Islet of Langerhans (tissue), 1 donor: ENCODE results near the gene NCOA1.

Experiments used
- FAIRE-seq: peaks from one replicate; lab custom pipeline; 2011; peaks lifted over from hg19 to GRCh38; lab: Jason Lieb, UNC

The NCOA1 gene

DNA sequence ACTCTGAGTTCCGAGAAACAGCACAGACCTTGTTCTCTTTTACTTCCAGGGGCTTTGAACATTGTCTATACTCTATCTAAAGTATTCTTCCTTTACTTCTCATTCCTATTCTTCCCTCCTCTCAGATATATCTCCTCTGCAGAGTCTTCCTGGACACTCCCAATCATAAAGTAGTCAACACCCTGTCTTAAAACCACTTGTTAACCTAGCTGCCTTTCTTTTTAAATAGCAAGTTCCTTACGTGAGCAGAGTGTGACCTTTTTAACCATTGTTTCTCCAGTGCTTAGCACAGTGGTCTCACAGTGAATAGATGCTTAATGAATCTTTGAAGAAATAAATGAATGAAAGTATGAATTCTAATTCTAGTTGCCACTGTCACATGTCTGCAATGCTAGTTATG is 254.8 kb downstream of the NCOA1 start:
- FAIRE-seq = no peak

DNA sequence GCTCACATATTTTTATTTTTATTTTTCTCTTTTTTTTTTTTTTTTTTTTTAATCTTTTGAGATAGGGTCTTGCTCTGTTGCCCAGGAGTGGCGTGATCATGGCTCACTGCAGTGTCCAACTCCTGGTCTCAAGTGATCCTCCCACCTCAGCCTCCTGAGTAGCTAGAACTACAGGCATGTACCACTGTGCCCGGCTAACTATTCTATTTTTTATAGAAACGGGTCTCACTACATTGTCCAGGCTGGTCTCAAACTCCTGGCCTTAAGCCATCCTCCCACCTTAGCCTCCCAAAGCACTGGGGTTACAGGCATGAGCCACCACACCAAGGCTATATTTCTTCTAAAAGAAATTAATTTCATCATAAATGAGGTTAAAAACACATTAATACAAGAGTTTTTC is 256.2 kb downstream of the NCOA1 start:
- FAIRE-seq = no peak

DNA sequence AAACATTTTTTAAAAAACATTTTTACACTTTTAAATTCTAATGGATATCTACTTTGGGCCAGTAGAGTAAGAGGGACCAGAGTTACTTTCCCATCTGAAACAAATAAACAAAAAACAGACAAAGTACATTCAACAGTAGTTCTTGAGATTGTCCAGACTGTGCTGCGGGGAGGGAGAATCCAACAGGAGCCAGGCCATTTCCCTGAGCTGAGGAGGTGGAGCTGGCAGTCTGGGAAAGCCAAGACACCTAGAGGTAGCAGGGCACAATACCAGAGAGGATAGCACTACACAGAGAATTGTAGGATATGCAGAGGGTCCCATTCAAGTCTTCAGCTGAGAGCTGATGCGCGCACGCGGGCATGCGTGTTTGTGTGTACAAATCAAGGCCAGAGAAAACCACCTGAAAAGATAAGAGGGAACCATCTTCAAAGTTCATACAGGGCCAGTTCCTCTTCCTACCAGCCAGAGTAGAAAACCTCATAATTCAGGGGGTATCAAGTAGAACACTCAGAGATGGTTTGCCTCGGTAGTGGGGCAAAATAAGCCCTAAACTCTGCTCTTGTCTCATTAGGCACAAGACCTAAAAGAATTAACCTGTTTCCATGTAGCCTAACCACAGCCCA is 258.1 kb downstream of the NCOA1 start:
- FAIRE-seq = no peak

DNA sequence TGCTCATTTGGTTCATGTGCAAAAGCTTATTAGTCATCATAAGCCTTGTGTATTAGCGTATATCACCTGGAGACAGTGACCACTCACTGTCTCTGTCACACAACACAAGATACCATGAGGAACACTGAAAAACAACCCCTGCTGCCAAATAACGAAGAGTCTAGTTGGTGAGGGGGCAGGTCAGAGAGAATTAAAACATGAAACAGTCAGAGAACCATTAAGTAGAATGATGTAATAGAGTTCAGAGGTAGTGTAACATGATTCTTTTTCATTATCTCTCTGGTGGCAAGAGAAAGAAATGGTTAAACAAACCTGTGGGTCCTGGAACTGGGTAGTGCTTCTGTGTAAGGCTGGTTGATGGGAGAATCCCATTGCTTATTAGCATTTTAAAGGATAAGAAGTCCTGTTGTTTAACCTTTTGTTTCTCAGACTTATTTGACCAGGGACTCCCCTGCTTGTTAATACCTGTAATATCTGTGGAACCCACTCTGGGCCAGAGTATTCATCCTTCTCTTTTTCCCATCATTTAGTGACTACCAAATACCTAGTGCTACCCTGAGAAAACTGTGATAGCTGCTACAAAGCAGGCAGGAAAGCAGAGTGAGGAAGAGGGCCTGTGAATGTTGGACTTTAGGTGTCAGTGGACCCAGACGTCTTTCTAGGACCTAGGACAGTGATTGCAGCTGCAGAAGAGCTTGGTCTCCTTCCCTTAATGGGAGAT is 264.1 kb downstream of the NCOA1 start:
- no peak for FAIRE-seq

DNA sequence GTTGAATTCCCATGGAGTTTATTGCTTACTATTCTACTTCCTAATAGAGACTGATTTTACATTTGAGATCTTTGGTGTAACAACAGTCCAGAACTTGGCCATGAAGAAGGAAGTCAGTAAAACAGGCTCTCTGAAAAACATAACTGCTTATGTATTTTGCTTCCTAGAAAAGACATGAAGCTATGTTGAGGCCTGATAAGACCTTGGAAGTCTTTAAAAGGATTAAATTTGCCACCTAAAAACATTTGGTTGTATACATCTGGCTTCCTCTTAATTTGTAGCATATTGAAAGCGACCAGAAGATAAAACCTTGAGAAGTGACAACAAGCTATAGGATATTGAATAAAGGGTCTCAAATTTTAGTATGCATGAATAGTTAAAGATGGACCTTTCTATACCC is 265.7 kb downstream of the NCOA1 start:
- peak; percentile 9 for FAIRE-seq

DNA sequence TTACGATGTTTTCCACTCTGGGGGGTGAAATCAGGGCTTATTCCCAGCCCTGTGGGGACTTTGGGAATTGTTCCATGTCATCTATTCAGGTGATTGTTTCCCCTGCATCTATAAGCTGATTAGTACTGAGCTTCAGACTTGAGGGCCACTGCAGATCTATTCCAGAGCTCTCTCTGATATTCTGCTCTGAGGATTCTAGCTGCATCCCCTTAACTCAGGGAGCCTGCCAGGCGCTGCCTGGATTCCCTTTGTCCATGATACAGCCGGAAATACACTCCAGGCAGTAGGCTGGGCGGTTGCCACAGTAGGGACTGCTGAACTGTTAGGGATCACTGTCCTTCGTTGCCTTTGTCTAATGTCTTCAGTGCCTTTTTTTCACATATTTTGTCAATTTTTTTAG is 270.8 kb downstream of the NCOA1 start:
- no peak for FAIRE-seq

DNA sequence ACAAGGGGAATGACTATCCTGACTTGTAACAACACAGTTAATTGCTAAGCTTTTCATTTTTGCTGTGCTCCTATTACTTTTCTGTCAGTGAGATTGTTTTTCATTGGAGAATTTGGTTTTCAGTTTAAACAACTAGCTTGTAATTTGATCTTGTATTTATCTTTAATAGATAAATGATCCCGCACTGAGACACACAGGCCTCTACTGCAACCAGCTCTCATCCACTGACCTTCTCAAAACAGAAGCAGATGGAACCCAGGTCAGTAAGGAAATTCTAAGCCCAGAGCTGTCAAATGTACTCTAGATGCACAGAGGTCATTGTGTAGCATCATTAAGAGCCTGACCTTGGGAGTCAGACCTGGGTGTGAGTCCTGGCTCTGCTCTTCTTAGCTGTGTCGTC is 271.5 kb downstream of the NCOA1 start:
- FAIRE-seq = no peak

DNA sequence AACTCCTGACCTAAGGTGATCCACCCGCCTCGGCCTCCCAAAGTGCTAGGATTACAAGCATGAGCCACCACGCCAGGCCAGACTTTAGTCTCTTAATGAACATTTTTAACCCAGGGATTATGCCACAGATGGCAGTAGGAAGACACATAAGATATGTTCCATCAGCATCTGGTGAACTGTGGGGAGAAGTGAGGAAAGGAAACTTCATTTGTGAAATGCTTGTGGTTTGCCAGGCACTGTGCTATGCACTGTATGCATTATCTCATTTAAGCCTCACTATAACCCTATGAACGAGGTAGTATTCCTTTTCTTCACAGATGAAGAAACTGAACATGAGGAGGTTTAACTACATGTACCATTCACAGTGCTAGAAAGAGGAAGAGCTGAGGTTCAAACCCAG is 272.8 kb downstream of the NCOA1 start:
- FAIRE-seq = no peak

DNA sequence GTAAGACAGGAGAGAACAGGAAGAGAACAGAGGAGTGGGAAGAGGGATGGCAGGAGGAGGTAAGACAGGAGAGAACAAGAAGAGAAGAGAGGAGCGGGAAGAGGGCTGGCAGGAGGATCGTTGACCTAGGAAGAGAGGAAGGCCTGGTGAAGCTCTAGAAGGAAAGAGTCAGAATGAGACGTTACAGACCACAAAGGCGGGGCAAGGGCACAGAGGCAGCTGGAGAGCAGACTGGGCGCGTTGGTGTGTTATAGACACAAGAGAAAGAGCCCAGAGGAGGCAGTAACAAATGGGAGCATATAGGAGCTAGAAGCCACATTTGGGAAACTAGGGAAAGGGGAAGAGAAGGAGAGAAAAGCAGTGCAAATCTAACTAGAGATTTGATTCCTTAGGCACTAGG is 275.6 kb downstream of the NCOA1 start:
- no peak for FAIRE-seq

DNA sequence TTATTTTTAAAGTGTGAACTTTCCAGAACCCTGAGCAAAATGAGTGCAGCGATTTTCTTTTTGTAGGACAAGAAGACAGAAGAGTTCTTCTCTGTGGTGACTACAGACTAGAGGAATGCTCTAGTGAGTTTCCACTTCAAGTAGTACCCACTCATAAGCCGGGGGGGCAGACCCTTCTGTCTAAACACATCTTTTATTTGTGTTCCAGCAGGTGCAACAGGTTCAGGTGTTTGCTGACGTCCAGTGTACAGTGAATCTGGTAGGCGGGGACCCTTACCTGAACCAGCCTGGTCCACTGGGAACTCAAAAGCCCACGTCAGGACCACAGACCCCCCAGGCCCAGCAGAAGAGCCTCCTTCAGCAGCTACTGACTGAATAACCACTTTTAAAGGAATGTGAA is 277.0 kb downstream of the NCOA1 start:
- FAIRE-seq = no peak

DNA sequence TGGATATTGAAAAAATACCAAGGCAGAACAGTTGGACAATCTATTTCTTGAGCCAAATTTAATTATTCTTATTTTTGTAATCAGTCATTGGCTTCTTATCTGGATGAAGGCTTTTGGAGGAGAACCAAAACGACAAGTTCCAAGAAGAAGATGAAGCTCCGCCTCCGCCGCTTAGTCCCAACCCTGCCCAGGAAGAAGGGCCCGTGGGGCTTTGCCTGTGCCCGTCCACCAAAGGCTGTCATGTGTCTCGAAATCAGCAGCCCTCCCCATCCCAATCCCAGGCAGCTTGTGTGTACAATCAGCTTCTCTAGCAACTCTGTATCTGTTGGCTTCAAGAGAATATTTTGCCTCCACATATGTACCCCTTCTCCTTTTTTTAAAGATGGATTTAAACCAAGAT is 277.5 kb downstream of the NCOA1 start:
- no peak for FAIRE-seq

DNA sequence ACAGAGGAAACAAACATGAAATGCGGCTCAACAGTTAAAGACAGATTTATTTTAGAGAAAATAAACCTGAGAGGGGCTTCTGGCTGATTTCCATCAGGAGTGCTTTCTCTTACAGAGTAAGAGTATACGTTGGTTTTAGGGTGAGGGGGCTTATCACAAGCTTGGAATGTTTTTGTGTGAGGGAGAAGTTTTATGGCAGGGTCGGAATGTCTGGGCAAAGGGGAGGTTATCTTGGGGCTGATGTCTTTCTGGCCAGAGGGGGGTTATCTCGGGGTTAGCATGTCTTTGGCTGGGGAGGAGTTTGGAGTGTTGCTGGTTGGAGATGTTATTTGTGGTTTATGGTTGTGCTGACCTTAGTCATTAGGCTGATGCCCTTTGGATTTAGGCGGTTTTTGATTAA is 280.0 kb downstream of the NCOA1 start:
- FAIRE-seq = no peak

DNA sequence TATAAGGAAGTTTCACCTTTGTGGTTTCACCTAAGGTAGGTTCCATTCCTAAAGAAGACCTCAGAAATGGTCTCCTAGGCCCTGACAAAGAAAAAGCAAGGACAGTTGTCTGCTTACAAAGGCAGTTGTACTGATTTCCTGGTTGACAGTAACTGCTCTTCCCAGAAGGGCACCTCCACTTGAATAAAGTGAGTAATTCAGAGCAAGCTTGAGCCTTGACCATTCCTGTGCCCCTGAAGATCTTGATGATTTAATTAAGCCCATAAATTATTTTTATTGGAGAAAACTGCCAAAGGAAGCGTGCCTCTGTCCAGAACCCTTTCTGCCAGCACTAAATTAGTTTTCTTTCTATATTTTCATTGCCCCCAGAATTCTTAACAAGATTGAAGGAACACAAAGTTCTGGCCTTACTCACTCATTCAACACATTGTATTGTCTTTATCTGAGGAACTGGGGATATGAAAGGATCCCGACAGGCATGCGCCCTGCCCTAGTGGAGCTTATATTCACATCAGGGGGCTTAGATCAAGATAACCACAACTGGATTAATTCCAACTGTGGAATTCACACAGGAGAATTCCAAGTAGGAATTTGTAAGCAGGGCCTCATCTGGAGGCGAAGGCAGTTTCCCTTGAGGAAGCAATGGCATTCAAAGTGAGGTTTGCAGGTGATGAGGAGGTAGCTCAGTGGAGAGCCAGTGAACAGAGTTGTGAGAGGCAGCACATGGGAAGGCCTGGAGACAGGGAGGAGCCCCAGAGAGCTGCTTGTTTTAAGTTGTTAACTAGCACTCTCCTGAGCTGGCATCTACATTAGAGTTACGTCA is 280.9 kb downstream of the NCOA1 start:
- FAIRE-seq = no peak

DNA sequence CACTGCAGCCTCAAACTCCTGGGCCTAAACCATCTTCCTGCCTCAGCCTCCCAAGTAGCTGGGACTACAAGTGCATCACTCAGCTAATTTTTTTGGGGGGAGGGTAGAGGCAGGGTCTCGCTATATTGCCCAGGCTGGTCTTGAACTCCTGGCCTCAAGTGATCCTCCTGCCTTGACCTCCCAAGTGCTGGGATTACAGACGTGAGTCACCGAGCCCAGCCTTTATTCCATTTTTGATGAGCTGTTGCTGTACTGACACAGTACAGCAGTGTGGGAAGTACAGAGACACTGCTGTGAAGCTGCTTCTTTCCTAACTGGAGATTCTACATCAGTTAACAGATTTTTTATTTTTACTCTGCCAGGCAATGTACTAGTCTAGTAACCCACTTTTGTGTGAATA is 283.3 kb downstream of the NCOA1 start:
- FAIRE-seq = no peak

DNA sequence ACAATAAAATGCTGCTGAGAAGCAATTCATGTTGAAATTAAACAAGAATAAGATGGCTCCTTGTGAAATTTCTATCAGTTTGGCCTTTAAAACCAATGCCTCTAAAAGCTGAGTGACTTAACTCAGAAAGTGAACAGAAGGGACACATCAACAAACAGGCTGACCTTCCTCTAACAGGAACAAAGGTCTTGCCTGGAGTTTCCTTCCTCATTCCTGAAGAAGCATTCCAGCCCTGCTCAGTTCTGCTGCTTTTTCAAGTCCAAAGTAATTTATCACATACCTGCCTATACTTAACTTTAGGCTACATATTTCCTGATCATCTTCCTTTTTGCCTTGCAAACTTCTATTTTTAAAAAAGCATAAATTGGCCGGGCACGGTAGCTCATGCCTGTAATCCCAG is 288.1 kb downstream of the NCOA1 start:
- FAIRE-seq = no peak

DNA sequence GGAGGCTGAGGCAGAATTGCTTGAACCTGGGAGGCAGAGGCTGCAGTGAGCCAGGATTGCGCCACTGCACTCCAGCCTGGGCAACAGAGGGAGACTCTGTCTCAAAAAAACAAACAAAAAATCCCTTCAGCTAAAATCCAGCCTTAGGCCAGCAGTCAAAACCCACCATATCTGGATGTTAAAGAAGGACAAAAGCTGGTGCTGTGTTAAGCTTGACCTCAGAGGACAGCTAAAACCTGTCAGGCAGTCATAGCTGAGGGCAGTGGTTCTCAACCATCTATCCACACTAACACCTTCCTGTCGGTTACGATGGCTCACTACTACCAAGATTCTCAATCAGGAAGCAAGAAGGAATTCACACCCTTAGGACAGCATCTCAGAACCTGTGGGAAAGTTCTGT is 292.6 kb downstream of the NCOA1 start:
- no peak for FAIRE-seq

DNA sequence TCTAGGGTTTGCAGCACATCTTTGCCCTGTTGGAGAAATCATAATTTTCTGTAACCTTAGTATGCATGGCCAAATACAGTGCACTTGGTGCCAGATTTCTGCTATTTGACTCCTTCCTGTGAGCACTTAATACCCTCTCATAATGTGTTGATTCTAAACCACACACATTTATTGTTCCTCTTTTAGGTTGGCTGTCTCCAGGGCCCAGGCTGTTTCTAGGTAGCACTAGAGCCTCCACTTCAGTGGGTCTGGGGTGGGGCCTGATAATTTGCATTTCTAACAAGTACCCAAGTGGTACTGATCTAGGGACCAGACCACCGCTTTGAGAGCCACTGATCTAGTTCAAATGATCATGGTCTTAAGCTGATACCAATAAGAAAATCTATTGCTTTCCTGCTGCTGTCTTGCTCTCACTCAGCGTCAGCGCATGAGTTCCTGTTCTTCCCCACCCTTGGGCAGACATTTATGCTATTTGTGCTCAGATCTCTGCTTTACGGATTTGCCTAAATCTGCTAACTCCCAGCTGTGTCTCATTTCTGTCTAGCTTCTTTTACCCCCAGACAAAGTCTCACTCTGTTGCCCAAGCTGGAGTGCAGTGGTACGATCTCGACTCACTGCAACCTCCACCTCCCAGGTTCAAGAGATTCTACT is 294.7 kb downstream of the NCOA1 start:
- FAIRE-seq = no peak

DNA sequence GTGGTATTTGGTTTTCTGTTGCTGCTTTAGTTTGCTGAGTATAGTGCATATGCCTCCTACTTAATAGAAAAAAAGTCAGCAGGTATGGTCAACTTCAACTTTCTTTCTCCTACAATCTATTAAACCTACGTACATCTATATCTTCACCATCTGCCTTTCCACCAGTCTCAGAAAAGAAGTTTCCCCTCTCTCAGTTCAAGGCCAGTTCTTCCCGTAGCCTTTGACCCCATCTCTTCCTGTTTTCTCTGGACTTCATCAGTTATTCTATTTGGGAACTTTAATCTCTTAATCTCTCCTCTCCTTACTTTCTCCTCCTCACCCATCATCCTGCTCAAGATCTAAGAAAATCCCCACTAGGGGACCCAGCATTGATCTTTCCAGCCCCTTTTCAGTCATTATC is 296.5 kb downstream of the NCOA1 start:
- FAIRE-seq = no peak

DNA sequence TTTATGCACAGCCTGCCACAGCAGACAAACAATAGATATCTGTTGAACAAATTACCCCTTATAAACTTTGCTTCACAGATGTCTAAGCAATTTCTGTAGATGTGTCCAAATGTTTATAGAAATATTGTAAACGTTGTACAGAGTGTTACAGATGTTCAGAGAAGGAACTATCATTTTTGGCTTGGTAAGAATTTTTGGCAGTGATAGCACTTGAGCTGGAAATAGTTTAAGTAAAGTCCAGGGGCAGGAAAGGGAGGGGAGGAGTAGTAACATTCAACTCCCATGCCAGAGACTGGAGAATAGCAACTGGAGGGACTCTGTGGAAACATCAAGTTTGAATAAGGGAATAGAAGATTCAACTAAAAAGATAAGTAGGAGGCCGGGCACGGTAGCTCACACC is 297.8 kb downstream of the NCOA1 start:
- FAIRE-seq = no peak

DNA sequence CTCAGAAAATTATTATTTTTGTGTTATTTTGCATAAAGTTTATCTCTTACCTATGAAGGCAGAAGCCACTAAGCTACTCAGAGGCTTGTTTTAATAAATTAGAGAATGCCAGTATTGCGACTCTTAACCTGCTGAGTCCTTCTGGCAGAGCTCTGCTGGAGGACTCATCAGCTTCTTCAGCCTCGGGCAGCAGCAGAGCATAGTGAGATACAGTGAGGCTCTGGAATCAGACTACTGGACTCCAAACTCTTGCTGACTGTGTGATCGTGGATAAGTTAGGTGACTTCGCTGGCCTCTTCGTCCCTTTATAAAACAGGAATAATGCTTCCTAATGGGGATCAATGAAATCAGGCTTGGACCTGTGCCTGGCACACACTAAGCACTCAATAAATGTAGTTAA is 300.4 kb downstream of the NCOA1 start:
- FAIRE-seq = no peak

DNA sequence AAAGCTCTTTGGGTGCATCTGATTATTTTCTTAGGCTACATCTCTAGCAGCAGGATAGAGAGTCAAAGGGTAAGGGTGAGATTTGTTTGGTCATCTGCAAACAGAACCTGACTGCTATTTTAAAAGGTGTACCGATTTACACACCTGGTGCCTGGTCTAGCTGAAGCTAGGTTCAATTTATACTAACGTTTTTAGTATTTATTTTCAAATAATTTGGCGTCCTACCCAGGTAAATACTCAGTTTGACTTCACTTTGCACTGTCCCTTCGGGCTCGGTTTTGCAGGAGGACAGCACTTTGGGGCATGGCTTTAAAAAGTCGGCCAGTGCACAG is 301.5 kb downstream of the NCOA1 start:
- no peak for FAIRE-seq

DNA sequence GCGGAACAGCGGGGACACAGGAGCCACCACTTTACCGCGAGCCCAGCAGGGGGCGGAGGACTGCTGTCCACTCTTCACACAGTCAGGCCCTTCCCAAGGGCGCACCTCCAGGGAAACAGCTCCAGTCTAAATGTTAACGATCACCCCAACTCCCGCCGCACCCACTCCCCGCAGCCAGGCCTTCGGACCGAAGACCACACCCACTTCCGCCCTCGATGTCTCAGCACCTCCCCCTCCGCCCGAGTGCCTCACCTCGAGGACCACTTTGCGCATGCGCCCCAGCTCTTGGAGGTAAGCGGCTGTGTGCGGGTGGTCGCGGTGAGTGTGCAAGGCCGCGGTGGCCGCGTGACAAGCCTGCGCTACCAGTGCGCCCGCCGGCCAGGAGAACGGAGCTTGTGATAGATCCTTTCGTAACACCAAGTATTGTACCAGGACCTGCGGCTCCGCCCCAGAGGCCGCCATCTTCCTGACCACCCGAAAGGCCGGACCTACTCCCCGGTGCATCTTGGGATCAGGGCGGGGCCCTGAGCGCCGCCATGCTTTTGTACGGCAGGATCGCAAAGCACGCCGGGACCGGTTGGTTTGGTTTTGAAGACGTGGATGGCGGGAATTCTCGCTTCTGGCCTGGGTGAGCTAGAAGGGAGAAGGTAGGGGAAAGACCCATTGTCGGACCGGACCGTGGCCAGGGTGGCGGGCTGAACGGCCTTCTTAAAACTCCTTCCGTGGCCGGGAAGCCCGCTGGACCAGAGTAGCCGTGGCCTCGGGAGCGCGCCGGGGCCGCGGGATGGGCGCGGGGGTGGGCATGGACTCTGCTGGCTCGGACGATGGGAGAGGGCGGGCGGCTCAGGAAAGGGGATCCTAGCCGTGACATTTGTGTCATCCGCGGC is 302.1 kb downstream of the NCOA1 start, which contains the start of the genes CENPO and PTRHD1:
TSS of gene CENPO (plus strand) at position 552 of the 887 bp plus-strand sequence. CDS start 495 bp downstream, outside the sequence.
TSS of gene PTRHD1 (minus strand) at position 518 of the 887 bp plus-strand sequence. CDS start at position 504, 14 bp downstream.
- FAIRE-seq = no peak
